ENCODE data around the gene BOK. TPM values are rescaled to one million over a fixed set of nuclear protein-coding genes. Genes with fewer than 3 reads are reported as not detected.

Gene BOK
- polyA plus RNA-seq, 1 donor from 2014 or later = 2.3 TPM

- no peak overlapping the region for H3K4me2 ChIP-seq (ENCODE audit: low read length)
- no peaks in the 10 kb centered on the region for H3K36me3 ChIP-seq (ENCODE audit: insufficient read depth, low read length)
- peaks cover 4% of the 10 kb centered on the region for H3K27me3 ChIP-seq (ENCODE audit: insufficient read depth, low read depth, low read length)
- H3K79me2 ChIP-seq (replicated peaks; ENCODE audit: insufficient read depth, low read length) = no peaks in the 10 kb centered on the region
- H3F3A ChIP-seq (ENCODE audit: insufficient read depth, low read length, poor library complexity, severe bottlenecking) = no peaks in the 10 kb centered on the region
- peaks cover 8% of the 10 kb centered on the region for H3K9me3 ChIP-seq (ENCODE audit: low read length)
- no peaks in the 10 kb centered on the region for H4K20me1 ChIP-seq (ENCODE audit: insufficient read depth)
- TF ChIP-seq MXI1 (conservative IDR thresholded peaks at IDR 0.05; ENCODE audit: poor library complexity, severe bottlenecking) = no peak
- TF ChIP-seq POLR2AphosphoS5 (IDR thresholded peaks at IDR 0.05) = no peak
- no peak for TF ChIP-seq SMC3 (conservative IDR thresholded peaks at IDR 0.05; ENCODE audit: poor library complexity)
- no peak for TF ChIP-seq RAD21 (conservative IDR thresholded peaks at IDR 0.05)
- no peak for TF ChIP-seq EZH2 (IDR thresholded peaks at IDR 0.05; ENCODE audit: borderline replicate concordance, insufficient read depth, low read length, poor library complexity, severe bottlenecking)
- no peak for TF ChIP-seq REST (IDR thresholded peaks at IDR 0.05; ENCODE audit: borderline replicate concordance)
- TF ChIP-seq CTCF (IDR thresholded peaks at IDR 0.05; ENCODE audit: poor library complexity, severe bottlenecking) = no peak
- TF ChIP-seq EP300 (conservative IDR thresholded peaks at IDR 0.05; ENCODE audit: poor library complexity, severe bottlenecking) = no peak
- no peak for TF ChIP-seq TAF1 (IDR thresholded peaks at IDR 0.05; ENCODE audit: low read depth)
- H3K9me2 ChIP-seq (ENCODE audit: insufficient read depth, low read length) = no peaks in the 10 kb centered on the region
- no peak overlapping the region for H2AFZ ChIP-seq (ENCODE audit: low read depth, low read length)
- H3K4me3 ChIP-seq (ENCODE audit: low read length) = no peak overlapping the region
- no peak overlapping the region for H3K9ac ChIP-seq (ENCODE audit: low read length)
- no peak overlapping the region for H3K27ac ChIP-seq (ENCODE audit: low read length)
Measured at GRCh38 chr2:241551998-241552737, 6.4 kb upstream of the BOK start.

- H3K4me3 ChIP-seq (ENCODE audit: low read length) = no peak overlapping the region
- no peak overlapping the region for H3K27ac ChIP-seq (ENCODE audit: low read length)
- H3K9ac ChIP-seq (ENCODE audit: low read length) = no peak overlapping the region
- H3K36me3 ChIP-seq (ENCODE audit: insufficient read depth, low read length) = no peaks in the 10 kb centered on the region
- no peak overlapping the region for H2AFZ ChIP-seq (ENCODE audit: low read depth, low read length)
- H3K9me2 ChIP-seq (ENCODE audit: insufficient read depth, low read length) = no peaks in the 10 kb centered on the region
- no peak for TF ChIP-seq EZH2 (IDR thresholded peaks at IDR 0.05; ENCODE audit: borderline replicate concordance, insufficient read depth, low read length, poor library complexity, severe bottlenecking)
- peaks cover 16% of the 10 kb centered on the region for H3K27me3 ChIP-seq (ENCODE audit: insufficient read depth, low read depth, low read length)
- no peaks in the 10 kb centered on the region for H3K79me2 ChIP-seq (replicated peaks; ENCODE audit: insufficient read depth, low read length)
- no peak overlapping the region for H3K4me2 ChIP-seq (ENCODE audit: low read length)
- no peaks in the 10 kb centered on the region for H3F3A ChIP-seq (ENCODE audit: insufficient read depth, low read length, poor library complexity, severe bottlenecking)
- H4K20me1 ChIP-seq (ENCODE audit: insufficient read depth) = no peaks in the 10 kb centered on the region
- H3K9me3 ChIP-seq (ENCODE audit: low read length) = peaks cover 15% of the 10 kb centered on the region
Measured at GRCh38 chr2:241553512-241553830, 5.1 kb upstream of the BOK start.

All from neural cell (in vitro differentiated cells).